Measurements from ENCODE around the gene SELENOM.

SELENOM gene, protein sequence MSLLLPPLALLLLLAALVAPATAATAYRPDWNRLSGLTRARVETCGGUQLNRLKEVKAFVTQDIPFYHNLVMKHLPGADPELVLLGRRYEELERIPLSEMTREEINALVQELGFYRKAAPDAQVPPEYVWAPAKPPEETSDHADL

DNA sequence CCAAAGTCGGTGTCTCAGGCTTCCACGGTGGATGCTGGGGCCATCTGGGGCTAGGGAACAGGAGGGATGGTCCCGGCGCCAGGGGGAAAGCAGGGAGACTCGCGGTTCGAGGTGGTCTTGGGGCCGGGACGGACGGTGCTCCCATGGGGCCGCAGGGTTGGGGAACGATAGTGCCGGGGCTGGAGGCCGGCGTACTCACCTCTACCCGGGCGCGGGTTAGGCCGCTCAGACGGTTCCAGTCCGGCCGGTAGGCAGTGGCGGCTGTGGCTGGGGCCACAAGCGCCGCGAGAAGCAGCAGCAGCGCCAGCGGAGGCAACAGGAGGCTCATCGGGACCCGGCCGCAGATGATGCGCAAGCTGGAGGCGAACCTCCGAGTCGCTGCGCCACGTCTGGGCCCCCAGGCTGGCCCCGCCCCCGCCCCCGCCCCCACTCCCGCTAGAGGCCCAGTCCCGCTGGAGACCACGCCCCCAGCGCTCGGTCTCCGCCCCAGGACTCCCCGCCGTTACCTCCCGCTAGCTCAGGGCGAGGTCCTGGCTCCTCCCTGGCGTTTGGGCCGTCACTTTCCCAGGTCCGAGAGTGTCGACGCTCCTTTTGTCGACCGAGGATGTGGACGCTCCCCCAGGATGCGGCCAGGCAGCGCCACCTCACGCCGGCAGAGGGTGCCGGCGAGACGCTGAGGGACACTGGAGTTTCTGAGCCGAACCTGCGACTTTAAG is at the start of gene SELENOM:
SELENOM (minus strand) TSS at position 391 of the 716 bp plus-strand sequence; CDS start at position 328, 63 bp downstream.
- DNase-seq: peak; percentile 88

DNA sequence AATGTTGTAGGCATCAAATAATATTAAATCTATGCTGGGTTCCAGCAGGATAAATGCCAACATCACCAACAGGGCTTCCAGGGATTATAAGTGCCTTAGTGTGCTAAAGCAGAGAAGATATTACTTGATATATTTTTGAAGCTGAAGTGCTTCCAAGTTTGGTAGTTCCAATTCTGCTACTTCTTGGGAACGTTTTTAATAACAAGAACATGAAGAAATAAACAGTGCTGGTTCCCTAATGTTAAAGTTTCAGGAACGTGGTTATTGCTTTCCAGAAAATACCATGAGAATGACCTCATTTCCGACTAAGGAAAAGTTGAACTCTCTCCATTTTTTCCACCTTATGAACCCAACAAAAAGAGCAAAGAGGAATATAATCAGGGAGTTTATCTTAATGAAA is 48.1 kb upstream of the SELENOM start:
- no peak for DNase-seq

DNA sequence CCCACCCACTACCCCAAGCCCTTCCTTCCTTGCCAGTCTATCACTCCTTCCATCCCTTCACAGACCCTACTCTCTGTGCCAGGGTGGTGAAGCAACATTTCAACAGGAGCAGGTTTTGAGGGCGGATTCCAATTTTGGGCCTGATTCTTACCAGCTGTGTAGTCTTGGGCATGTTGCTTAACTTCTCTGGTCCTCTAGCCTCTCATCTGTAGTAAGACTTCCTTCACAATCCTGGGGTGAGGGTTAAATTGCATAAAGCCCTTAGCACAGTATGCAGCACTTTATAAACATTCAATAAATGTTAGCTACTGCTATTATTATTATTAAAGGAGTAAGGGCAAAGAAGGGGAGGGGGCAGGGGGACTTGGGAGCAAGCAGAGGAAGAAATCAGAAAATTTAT is 47.6 kb upstream of the SELENOM start:
- no peak for DNase-seq

DNA sequence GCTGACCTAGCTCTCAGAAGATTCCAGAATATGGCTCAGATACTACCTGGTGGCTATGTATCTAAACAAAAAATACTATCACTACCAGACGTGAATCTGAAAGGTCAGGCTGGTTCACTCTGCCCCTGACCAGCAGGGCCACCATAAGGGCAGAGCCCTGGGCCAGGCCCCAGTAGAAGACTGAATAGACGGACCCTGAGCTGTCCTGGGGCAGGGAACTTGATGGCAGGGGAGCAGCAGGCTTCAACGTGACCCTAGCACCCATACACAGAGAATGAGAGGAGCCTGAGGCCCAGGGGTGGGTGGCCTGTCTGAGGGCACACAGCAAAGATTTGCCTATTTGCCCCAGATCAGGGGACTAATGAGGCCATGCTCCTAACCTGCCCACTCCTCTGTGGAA is 46.0 kb upstream of the SELENOM start:
- DNase-seq: no peak

DNA sequence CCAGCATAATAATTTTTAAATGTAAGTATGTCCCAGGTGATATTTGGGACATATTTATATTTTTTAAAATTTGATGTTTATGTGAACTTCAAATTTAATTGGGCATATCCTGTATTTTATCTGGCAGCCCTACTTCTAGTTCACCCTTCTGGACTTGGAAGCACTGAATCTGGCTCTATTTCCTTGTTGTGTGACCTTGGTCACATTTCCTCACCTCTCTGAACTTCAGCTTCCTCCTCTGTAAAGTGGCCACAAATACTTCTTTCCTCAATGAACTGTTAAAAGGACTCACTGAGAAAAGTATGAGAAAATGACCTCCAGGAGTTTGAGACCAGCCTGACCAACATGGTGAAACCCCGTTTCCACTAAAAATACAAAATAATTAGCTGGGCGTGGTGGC is 44.5 kb upstream of the SELENOM start:
- no peak for DNase-seq

DNA sequence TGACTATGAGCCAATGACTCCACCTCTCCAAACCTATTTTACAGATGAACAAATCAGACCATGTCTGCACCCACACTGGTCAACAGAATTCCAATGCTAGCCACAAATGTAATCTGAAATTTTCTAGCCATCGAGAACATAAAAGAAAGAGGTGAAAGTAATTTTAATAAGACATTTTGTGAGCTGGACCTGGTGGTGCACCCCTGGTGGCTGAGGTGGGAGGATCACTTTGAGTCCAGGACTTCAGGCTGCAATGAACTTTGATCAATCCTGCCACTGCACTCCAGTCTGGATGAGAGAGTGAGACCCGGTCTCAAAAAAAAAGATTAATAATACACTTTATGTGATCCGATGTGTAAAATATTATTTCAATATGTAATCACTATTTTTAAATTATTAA is 43.2 kb upstream of the SELENOM start:
- no peak for DNase-seq

DNA sequence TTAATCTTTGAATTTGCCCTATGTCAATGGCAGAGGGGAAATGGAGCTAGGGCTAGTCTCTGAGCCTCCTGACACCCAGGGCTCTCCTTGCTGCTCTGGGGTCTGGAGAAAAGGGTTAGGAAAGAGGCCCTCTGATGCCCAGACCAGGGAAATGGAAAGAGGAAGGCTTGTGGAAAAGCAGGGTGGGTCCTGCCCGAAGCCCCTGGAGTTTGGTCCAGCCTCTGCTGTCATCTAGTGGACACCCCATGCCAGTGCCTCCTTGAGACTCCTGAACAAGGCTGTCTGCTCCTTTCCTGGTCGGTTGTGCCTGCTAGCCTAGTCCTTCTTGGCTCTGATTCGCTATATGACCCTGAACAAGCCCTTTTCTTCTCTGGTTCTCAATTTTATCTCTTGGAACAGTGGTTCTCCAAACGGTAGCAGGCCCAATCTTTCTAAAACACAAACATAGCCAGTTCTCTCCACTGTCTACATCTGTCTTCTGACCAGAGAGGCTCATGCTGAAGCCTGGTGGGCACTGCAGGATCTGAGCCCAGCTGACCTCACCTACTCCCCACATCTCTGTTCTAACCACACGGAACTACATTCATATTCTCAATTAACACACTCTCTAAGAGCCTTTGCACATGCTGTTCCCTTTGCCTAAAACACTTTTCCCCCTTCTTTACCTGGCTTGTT is 41.7 kb upstream of the SELENOM start:
- DNase-seq: peak; percentile 23

DNA sequence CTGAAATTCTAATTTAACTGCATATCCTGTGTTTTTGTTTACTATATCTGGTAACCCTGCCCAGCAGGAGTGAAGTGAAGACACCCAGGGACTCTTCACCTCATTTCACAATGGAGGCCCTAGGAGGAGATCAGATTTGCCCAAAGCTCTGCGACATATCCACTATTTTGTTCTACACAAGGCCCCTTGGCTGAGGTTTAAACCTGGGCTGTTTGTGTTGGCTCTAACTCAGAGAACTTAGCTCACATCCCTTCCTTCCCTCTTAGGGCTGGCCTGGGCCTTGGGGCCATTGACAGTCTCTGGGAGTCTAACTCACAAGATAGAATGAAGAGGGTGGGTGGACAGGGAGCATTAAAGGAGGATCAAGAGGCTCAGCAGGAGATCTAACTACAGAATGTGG is 41.1 kb upstream of the SELENOM start:
- no peak for DNase-seq

DNA sequence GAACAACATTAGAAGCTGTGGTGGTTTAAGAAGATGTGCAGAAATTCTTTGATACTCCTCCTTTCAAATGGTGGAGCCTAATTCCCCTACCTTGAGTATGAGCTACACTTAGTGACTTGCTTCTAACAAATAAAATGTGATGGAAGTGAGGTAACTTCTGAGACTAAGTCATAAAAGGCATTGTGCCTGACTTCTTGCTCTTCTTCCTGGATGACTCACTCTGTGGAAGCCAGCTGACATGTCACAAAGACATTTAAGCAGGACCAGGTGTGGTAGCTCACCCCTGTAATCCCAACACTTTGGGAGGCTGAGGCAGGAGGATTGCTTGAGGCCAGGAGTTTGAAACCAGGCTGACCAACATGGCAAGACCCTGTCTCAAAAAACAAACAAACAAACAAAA is 36.9 kb upstream of the SELENOM start:
- DNase-seq: no peak

DNA sequence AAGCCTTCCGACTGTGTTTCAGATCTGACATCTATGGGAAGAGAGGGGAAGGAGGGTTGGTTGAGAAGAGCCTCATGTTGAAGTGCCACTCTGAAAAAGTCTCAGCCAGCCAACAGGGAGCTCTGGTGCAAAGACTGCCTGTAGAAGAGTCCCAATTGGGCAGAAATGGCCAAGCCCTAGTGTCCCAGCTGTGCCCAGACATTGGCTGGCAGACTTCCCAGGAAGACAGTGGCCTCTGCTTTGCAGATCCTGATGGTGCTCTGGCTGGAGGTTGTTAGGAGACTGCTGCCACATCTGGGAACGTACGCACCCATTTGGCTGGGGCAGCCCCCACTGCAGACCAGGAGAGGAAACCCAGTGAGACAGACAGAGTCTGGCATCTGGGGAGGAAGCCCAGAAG is 36.2 kb upstream of the SELENOM start:
- no peak for DNase-seq

DNA sequence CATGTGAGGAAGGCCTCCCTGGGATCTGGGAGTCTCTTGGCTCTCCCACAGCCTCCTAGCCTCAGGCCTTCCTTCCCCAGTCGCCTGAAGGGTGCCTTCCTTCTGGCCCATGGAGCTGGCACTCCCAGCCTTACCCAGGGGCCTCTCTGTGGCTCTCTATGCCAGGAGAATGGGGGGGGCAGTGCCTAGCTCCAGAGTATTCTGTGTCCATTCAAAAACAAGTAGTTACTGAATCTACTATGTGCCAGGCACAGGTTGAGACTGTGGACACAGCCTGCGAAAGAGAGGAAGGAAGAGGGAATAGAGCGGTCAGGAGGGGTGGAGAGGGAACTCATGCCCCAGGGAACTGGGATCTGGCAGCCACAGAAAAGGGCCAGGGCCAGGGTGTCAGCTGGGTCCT is 35.7 kb upstream of the SELENOM start:
- no peak for DNase-seq

DNA sequence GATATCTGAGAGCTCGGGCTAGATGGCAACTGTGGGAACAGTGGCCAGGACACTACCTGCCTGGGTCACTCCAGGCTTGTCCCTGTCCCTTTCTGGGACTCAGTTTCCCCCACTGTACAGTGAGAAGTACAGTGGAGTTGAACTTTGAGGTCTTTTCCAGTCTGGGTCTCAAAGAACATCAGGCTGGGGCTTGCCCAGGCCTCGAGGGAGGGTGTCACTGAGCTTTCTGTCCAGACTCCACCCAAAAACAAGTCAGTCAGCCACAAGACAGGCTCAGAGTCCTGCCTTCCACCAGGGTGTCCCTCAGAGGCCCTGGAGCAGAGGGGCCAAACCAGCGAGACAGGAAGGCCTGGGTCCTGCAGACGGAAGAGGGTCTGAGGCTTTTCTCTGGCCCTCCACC is 34.9 kb upstream of the SELENOM start:
- no peak for DNase-seq

DNA sequence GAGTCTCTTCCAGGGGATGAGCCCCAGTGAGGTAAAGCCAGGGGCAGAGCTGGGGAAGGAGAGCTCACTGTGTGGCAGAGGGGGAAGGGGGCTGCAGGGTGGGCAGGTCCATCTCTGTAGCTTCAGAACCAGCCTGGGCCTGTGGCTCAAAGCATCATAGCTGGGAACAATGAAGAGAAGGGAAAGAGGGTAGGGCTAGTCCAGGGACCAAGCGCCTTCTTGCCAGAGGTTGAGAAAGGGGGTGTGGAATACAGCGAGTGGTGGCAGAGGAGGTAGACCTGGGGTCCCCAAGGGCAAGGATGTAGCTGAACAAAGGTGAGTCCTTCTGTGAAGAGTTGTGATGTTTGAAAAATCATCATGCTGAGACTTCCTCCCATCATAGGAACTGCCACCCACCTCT is 34.2 kb upstream of the SELENOM start:
- no peak for DNase-seq

DNA sequence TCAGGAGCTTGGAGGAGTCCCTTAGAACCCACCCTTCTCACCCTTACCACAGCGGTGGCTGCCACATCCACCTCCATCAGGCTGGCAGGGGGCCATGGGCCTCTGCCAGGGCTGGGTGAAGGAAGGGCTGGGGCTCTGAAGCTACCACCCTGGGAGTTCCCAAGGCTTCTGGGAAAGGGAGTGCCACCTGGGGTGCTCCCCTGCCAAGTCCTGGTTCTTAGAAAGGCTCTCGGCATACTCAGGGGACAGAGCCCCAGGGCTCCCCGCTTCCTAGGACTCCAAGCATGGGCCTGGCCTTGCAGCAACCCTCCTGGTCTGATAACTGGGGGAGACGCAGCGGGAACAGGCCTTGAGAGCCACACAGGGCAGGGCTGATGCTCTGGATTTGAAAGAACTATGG is 33.4 kb upstream of the SELENOM start:
- DNase-seq: no peak

DNA sequence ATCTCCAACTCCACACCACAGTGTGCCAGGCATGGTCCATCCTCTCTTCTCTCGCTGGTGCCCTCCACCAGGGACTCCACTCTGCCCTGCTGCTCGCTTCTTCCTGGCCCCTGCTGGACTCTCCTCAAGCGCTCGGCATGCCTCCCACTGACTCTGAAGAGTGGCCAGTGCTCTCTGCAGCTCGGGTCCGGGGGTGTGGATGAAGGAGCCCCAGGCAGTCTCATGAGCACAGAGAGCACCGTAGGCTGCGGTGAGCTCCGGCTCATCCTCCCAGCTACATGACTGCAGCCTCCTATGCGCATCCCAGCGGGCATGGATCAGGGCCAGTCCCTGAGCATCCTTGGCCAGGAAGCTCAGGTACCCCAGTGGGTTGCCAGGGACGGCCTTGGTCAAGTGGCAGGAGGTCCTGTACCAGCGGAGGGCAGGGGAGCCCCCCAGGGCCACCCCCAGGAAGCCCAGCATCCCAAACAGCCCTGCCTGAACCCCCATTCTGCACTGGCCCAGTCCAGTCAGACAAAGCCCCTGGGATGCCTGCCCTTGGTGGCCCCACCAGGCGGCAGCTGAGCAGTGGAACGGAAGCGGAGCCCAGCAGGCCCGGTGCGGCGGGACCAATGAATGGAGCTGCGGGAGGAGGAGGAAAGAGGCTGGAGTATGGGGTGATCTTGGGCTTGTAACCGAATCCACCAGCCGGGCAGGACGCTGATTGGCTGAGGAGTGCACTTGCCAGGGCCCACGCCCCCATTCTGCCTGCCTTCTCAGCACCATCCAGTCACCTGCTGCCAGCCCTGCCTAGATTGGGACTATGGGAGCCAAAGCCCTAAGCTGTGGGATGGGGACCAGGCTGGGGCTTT is 32.7 kb upstream of the SELENOM start, which contains the start of gene PLA2G3:
PLA2G3 (minus strand) TSS at position 643 of the 851 bp plus-strand sequence; CDS start at position 489, 154 bp downstream.
- peak; percentile 76 for DNase-seq

DNA sequence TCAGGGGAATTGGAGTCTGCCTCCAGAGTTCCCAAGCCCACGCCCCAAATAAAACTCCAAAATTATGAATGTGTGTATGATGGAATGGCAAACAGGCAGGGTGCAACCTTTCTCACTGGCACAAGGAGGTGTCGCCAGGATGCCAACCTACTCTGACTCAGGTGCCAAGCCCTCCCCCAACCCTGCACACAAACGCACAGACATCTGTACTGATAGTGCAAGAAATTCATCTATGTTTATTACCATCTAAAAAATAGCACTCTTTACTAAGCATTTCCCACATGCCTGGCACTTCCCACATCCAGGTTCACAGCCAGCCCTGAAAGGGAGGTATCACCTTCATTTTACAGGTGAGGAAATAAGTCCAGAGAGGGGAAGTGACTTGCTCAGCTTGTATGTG is 31.7 kb upstream of the SELENOM start:
- DNase-seq: no peak

DNA sequence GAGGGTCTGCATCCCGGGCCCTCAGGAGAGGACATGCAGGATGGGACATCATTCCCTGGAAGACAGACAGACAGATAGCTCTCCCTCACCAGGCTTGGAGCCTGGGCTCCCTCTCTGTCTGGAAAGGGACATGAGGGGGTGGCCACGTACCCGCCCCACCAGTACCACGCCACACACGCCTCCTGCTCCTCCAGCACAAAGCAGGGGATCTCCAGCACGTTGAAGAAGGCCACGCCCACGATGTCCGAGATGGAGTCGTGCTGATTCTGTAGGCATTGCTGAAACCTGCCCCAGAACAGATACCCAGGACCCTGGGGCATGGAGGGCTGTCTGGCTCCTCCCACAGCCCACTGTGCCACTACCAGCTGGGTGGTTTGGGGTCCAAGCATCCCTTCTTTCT is 30.8 kb upstream of the SELENOM start:
- DNase-seq: no peak

DNA sequence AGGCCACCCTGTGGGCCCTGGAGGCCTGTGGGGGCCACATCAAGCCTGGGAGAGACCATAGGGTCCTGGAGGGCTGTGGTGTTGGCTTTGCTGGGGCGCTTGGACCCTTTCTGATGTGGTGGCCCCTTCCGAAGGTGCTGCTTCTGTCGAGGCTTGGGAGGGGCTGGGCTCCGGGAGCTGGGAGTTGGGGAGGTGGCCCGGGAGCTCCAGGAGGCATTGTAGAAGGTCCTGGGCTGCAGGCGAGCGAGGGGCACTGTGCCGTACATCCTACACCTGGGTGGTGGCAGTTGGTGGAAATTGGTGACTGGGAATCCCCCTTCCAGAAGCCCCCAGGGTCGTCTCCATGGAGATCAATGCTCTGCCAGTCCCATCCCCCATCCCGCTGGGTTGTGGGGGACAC is 30.4 kb upstream of the SELENOM start:
- no peak for DNase-seq

DNA sequence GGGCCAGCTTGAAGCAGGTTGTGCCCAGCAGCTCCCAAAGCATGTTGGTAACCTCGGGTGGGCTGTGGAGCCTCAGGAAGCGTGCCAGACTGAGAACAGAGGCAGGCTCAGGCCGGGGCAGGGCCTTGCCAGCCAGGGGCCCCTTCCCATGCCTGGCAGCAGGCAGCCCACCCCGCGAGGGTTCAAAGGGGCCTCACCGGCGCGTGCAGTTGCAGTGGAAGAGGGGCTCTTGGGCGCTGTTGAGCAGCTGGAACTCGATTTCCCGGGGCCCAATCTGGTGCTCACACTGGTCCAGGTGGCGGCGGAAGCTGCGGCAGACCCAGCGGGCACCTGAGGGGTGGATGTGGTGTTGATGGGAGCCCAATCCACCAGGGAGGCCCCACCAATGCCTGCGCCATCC is 29.3 kb upstream of the SELENOM start:
- DNase-seq: no peak

DNA sequence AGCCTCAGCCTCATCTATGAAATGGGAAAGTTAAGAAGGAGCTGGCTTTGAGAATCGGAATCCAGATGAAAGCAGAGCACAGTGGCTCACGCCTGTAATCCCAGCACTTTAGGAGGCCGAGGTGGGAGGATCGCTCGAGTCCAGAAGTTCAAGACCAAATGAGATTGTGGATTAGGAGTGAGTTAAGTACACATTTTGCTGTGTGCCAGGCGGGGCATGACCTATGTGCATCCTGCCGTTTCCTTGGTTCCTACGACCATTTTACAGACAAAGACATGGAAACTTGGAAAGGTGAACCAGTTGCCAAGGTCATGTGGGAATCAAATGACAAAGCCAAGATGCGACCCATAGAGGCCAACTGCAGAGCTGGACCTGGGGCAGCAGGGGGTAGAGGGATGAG is 28.8 kb upstream of the SELENOM start:
- DNase-seq: no peak

DNA sequence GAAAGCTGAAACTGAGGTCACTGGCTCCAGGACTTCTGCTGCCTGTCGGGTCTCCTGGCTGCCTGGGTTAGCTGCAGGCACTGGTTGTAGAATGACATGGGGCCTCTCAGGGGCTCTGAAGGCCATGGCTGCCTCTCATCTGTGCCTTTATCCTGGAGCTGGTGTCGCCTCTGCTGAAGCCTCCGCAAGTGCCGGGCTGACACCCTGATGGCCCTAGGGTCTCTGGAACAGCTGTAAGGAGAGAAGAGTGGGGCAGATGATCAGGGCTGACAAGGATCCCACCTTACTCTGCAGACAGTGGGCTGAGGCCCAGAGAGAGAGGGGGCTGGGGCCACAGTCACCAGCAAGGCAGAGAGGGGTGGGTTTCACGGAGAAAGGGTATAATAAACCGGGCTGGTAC is 28.3 kb upstream of the SELENOM start:
- DNase-seq: no peak

DNA sequence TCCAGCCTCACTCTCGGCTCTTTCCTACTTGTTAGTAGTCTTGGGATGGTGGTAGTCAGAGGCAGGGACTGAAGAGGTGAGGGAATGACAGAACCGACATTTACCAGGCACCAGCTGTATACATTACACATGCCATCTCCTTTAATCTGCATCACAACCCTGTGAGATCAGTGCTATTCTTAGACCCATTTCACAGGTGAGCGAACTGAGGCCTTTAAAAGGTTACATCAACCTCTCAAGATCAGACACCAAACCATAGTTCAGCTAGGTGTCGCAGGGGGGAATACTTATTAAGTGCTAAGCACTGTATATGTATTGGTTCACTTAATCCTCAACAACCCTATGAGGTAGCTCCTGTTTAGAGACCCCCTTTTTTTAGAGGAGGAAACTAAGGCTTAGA is 27.3 kb upstream of the SELENOM start:
- DNase-seq: no peak

DNA sequence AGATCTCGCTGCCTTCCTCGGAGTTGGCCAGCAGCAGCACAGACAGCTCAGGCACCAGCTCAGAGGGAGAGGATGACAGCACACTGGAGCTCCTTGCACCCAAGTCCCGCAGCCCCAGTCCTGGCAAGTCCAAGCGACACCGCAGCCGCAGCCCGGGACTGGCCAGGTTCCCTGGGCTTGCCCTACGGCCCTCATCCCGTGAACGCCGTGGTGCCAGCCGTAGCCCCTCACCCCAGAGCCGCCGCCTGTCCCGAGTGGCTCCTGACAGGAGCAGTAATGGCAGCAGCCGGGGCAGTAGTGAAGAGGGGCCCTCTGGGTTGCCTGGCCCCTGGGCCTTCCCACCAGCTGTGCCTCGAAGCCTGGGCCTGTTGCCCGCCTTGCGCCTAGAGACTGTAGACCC is 26.5 kb upstream of the SELENOM start:
- no peak for DNase-seq

DNA sequence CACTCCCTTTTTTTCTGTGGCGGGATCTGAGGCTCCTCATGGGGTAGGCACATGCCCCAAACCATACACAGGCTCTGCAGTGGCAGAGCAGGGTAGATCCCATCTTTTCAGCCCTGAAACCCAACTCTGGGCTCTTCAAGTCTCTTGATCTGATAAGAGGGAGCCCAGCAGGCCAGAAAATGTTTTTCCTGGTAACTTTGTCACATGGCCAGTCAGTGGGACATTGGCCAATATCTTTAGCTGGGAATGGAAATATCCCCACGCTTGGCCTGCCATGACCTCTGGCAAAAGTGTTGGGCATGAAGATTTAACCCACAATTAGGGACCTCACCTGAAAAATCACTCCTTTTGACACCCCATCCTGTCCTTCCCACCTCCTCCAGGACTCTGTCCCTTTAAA is 23.5 kb upstream of the SELENOM start:
- DNase-seq: peak; percentile 17

All from NCI-H2029 (cell line).